ENCODE measurements around the gene UGT3A2. TPM values are rescaled to one million over a fixed set of nuclear protein-coding genes. Genes with fewer than 3 reads are reported as not detected.
"Not testable (repeated sequence)": the region's sequence is repeated elsewhere in the genome, so short reads cannot be mapped to it uniquely, and the experiment has no call there.

Gene UGT3A2
- total RNA-seq, 1 experiment from 2014 or later: 529 TPM

- no peak for TF ChIP-seq CTCF (conservative IDR thresholded peaks at IDR 0.05; ENCODE audit: low read depth, low read length)
- no peak for TF ChIP-seq EZH2 (IDR thresholded peaks at IDR 0.05; ENCODE audit: borderline replicate concordance, low read depth, low read length, poor library complexity, severe bottlenecking)
- H3K4me3 ChIP-seq (ENCODE audit: low read depth, low read length, poor library complexity, severe bottlenecking): no peak overlapping the region
- CTCF ChIA-PET: no interaction called here
- H3K27me3 ChIP-seq (replicated peaks; ENCODE audit: insufficient read depth, low read depth, low read length, poor library complexity): no peaks in the 10 kb centered on the region
- H3K4me1 ChIP-seq (ENCODE audit: insufficient read depth, low read length, poor library complexity, severe bottlenecking): no peaks in the 10 kb centered on the region
- intact Hi-C loops (cut with micrococcal nuclease; ENCODE audit: unreplicated experiment): no loop called here
- BruUV-seq (replicated peaks): TSS peak; percentile 2
- POLR2A ChIA-PET (ENCODE audit: low non-redundant PET): no interaction called here
- peaks cover 14% of the 10 kb centered on the region for H3K9me3 ChIP-seq (ENCODE audit: low read depth, low read length, poor library complexity, severe bottlenecking)
- no peak for DNase-seq (ENCODE audit: low spot score)
- H3K27ac ChIP-seq (ENCODE audit: low read depth, low read length, poor library complexity, severe bottlenecking): no peak overlapping the region
- peaks cover 3% of the 10 kb centered on the region for H3K36me3 ChIP-seq (ENCODE audit: insufficient read depth, low read length, poor library complexity, severe bottlenecking)
These were observed 39.8 kb downstream of the UGT3A2 start for GRCh38 chr5:36026706-36027465.

GRCh38 chr5:36022246-36022645, 44.4 kb downstream of the UGT3A2 start:
- CTCF ChIA-PET; intact Hi-C loops (cut with micrococcal nuclease; ENCODE audit: unreplicated experiment): not testable (repeated sequence)

GRCh38 chr5:36019584-36019983, 47.1 kb downstream of the UGT3A2 start:
- H3K4me3 ChIP-seq (ENCODE audit: low read depth, low read length, poor library complexity, severe bottlenecking); POLR2A ChIA-PET (ENCODE audit: low non-redundant PET); BruUV-seq (replicated peaks); DNase-seq (ENCODE audit: low spot score); intact Hi-C loops (cut with micrococcal nuclease; ENCODE audit: unreplicated experiment); H3K27me3 ChIP-seq (replicated peaks; ENCODE audit: insufficient read depth, low read depth, low read length, poor library complexity); H3K27ac ChIP-seq (ENCODE audit: low read depth, low read length, poor library complexity, severe bottlenecking); CTCF ChIA-PET; H3K36me3 ChIP-seq (ENCODE audit: insufficient read depth, low read length, poor library complexity, severe bottlenecking); H3K4me1 ChIP-seq (ENCODE audit: insufficient read depth, low read length, poor library complexity, severe bottlenecking): not testable (repeated sequence)
- H3K9me3 ChIP-seq (ENCODE audit: low read depth, low read length, poor library complexity, severe bottlenecking): peaks cover 15% of the 10 kb centered on the region

More at GRCh38 chr5:36022246-36022645, 44.4 kb downstream of the UGT3A2 start:
- H3K27me3 ChIP-seq (replicated peaks; ENCODE audit: insufficient read depth, low read depth, low read length, poor library complexity); H3K27ac ChIP-seq (ENCODE audit: low read depth, low read length, poor library complexity, severe bottlenecking); POLR2A ChIA-PET (ENCODE audit: low non-redundant PET); BruUV-seq (replicated peaks); DNase-seq (ENCODE audit: low spot score); H3K36me3 ChIP-seq (ENCODE audit: insufficient read depth, low read length, poor library complexity, severe bottlenecking); H3K4me3 ChIP-seq (ENCODE audit: low read depth, low read length, poor library complexity, severe bottlenecking); H3K4me1 ChIP-seq (ENCODE audit: insufficient read depth, low read length, poor library complexity, severe bottlenecking): not testable (repeated sequence)
- peaks cover 21% of the 10 kb centered on the region for H3K9me3 ChIP-seq (ENCODE audit: low read depth, low read length, poor library complexity, severe bottlenecking)

DNA sequence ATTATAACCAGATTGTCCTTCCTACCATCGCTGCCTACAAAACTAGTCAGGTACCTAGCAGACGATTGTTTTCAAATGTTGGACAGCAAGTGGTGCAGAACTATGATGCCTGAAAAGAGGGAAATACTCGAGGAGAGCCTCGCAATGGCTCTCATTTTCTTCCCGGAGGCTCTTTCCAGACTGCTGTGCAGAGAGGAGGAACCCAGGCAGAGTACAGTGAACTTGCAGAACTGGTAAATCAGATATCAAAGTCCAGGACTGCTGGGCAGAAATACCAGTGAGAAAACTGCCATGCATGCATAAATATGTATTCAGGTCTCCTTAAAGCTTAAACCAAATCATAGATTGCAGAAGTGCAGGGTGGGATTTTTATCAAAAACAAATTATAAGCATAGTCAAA, 49.1 kb downstream of the UGT3A2 start:
- Histone ChIP-seq H3K4me3 (ENCODE audit: low read depth, low read length, poor library complexity, severe bottlenecking) (no peak overlapping the region), H3K9me3 (ENCODE audit: low read depth, low read length, poor library complexity, severe bottlenecking) (peaks cover 8% of the 10 kb centered on the region), H3K4me1 (ENCODE audit: insufficient read depth, low read length, poor library complexity, severe bottlenecking) (no peaks in the 10 kb centered on the region), H3K27ac (ENCODE audit: low read depth, low read length, poor library complexity, severe bottlenecking) (no peak overlapping the region), H3K36me3 (ENCODE audit: insufficient read depth, low read length, poor library complexity, severe bottlenecking) (no peaks in the 10 kb centered on the region), H3K27me3 (replicated peaks; ENCODE audit: insufficient read depth, low read depth, low read length, poor library complexity) (no peaks in the 10 kb centered on the region)
- CTCF ChIA-PET: no interaction called here
- TF ChIP-seq CTCF (conservative IDR thresholded peaks at IDR 0.05; ENCODE audit: low read depth, low read length): no peak
- TF ChIP-seq EZH2 (IDR thresholded peaks at IDR 0.05; ENCODE audit: borderline replicate concordance, low read depth, low read length, poor library complexity, severe bottlenecking): no peak
- no peak for DNase-seq (ENCODE audit: low spot score)
- intact Hi-C loops (cut with micrococcal nuclease; ENCODE audit: unreplicated experiment): no loop called here
- BruUV-seq (replicated peaks): no TSS peak
- POLR2A ChIA-PET (ENCODE audit: low non-redundant PET): no interaction called here

All from A673 (cell line).